Fibroblast of lung (primary cell): Measurements from ENCODE around the gene LPCAT3.

Experiments used
- CTCF ChIP-seq, 2 donors: IDR thresholded peaks in 1 of 2; conservative IDR thresholded peaks in 1 of 2; 1 replicate in 1 of 2; 2 replicates in 1 of 2; pipeline ENCODE4 v1.5.1; 2011 to 2012; ENCODE audit warnings: low read length in 2 of 2, control low read depth in 1 of 2, inconsistent platforms in 1 of 2, low read depth in 1 of 2, mild to moderate bottlenecking in 1 of 2
- EZH2 ChIP-seq: IDR thresholded peaks from 2 replicates; pipeline ENCODE4 v1.5.1; 2012; ENCODE audit warnings: low read length, control low read depth, mild to moderate bottlenecking; ENCODE audit errors: missing control alignments

DNA sequence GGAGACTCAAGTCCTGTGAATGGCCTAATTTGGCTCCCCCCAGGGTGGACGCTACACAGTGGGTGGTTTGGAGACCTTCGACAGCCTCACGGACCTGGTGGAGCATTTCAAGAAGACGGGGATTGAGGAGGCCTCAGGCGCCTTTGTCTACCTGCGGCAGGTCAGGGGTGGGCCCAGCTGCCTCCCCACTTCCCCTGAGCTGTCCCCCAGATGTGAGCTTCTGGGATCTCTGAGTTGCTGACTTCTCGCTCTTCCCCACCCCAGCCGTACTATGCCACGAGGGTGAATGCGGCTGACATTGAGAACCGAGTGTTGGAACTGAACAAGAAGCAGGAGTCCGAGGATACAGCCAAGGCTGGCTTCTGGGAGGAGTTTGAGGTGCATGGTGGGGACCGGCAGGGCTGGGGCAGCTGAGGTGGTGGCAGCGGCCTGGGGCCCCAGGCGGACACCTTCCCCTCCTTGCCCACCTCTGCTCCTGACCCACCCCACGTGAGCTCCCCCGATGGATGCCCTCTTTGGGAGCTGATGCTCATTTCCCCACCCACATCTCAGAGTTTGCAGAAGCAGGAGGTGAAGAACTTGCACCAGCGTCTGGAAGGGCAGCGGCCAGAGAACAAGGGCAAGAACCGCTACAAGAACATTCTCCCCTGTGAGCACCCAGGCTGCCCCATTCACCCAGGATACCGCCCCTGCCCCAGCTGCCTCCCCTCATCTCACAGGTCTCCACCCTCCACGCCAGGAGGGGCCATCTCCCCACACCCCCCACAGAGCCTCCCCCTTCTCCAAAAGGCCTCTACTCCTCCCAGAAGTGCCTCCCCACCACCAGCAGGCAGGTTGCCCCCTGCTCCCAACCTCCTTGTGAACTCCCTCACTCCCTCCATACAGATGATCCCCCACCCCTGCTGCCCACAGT, 62.9 kb downstream of the LPCAT3 start:
- TF ChIP-seq CTCF (conservative IDR thresholded peaks at IDR 0.05 in 1 of 2, IDR thresholded peaks at IDR 0.05 in 1 of 2; ENCODE audit: low read depth in 1 of 2, low read length in 2 of 2) (no peak), EZH2 (no peak)
